GM23338 (cell line): ENCODE results near the gene SPRY4. TPM values are rescaled to one million over a fixed set of nuclear protein-coding genes. Genes with fewer than 3 reads are reported as not detected.

ENCODE experiments used
- ATAC-seq: fragments of 200-7000 bp; cut with Tn5 transposase; 3 replicates; pipeline ENCODE4 v1.9.1; 2020
- DNase-seq: peaks from one replicate; pipeline ENCODE4 v3.0.0-alpha.2; 2015; ENCODE audit warnings: low spot score
- H2AFZ ChIP-seq: fragments of 200-600 bp; sonication (generic); 2 replicates; pipeline ENCODE4 v1.8.0; 2016; ENCODE audit warnings: antibody characterized with exemption, mild to moderate bottlenecking, moderate library complexity
- H3F3A ChIP-seq: fragments of 200-600 bp; sonication (generic); replicated peaks from 2 replicates; pipeline ENCODE4 v1.8.0; 2017; ENCODE audit warnings: antibody characterized with exemption, mixed run types, low read depth
- H3K27ac ChIP-seq: fragments of 200-600 bp; sonication (generic); 2 replicates; pipeline ENCODE4 v1.6.1; 2016; ENCODE audit warnings: low read depth
- H3K27me3 ChIP-seq: fragments of 200-600 bp; sonication (generic); 2 replicates; pipeline ENCODE4 v1.8.0; 2016; ENCODE audit warnings: mild to moderate bottlenecking, mixed run types, moderate library complexity; ENCODE audit not compliant: insufficient read depth
- H3K36me3 ChIP-seq: fragments of 200-600 bp; sonication (generic); 2 replicates; pipeline ENCODE4 v1.8.0; 2016; ENCODE audit warnings: mild to moderate bottlenecking; ENCODE audit not compliant: insufficient read depth
- H3K4me1 ChIP-seq: fragments of 200-600 bp; sonication (generic); 2 replicates; pipeline ENCODE4 v1.8.0; 2016; ENCODE audit warnings: mild to moderate bottlenecking, moderate library complexity; ENCODE audit not compliant: insufficient read depth
- H3K4me2 ChIP-seq: fragments of 200-600 bp; sonication (generic); 2 replicates; pipeline ENCODE4 v1.7.1; 2017; ENCODE audit warnings: mixed run types
- H3K4me3 ChIP-seq: fragments of 200-600 bp; sonication (generic); 2 replicates; pipeline ENCODE4 v1.6.1; 2016; ENCODE audit warnings: mixed run types
- H3K79me2 ChIP-seq: fragments of 200-600 bp; sonication (generic); replicated peaks from 2 replicates; pipeline ENCODE4 v1.8.0; 2017; ENCODE audit warnings: mild to moderate bottlenecking; ENCODE audit not compliant: insufficient read depth
- H3K9me2 ChIP-seq: fragments of 200-600 bp; sonication (generic); 2 replicates; pipeline ENCODE4 v1.8.0; 2017; ENCODE audit not compliant: insufficient read depth
- H4K20me1 ChIP-seq: fragments of 200-600 bp; sonication (generic); replicated peaks from 2 replicates; pipeline ENCODE4 v1.8.0; 2017; ENCODE audit warnings: mild to moderate bottlenecking; ENCODE audit not compliant: insufficient read depth
- H3K27ac Mint-ChIP-seq: 2 replicates; pipeline ENCODE4 v1.8.0; 2020; ENCODE audit warnings: inconsistent platforms, mild to moderate bottlenecking, moderate library complexity, mixed read lengths
- H3K27me3 Mint-ChIP-seq: 3 replicates; pipeline ENCODE4 v1.8.0; 2022; ENCODE audit warnings: low read depth, mild to moderate bottlenecking, moderate library complexity, mixed read lengths, inconsistent platforms; ENCODE audit not compliant: insufficient read depth, poor library complexity
- H3K36me3 Mint-ChIP-seq: 3 replicates; pipeline ENCODE4 v1.8.0; 2021; ENCODE audit warnings: low read depth, mild to moderate bottlenecking, inconsistent platforms, moderate library complexity, mixed read lengths
- H3K4me1 Mint-ChIP-seq: 3 replicates; pipeline ENCODE4 v1.8.0; 2020; ENCODE audit warnings: mild to moderate bottlenecking, inconsistent platforms, mixed read lengths
- H3K4me3 Mint-ChIP-seq: 3 replicates; pipeline ENCODE4 v1.8.0; 2021; ENCODE audit warnings: moderate library complexity, mild to moderate bottlenecking, inconsistent platforms, mixed read lengths
- H3K9me3 Mint-ChIP-seq: 3 replicates; pipeline ENCODE4 v1.8.0; 2020; ENCODE audit warnings: moderate library complexity, mild to moderate bottlenecking, inconsistent platforms, mixed read lengths
- POLR2AphosphoS5 ChIP-seq: IDR thresholded peaks from 2 replicates; pipeline ENCODE4 v1.6.1; 2016; ENCODE audit warnings: antibody characterized with exemption, low read depth
- polyA plus RNA-seq: library from polyadenylated mRNA; unstranded; fragments of >200 nt; fragmentation: Nextera tagmentation; extraction: Ambion mirVana; gene quantifications from 2 replicates; pipeline ENCODE4 v1.2.1, GENCODE V29; 2016
- total RNA-seq: library from RNA; depleted of rRNA; stranded (reverse); fragments of >200 nt; shearing (Covaris generic); gene quantifications from 2 replicates; pipeline ENCODE4 v1.2.3, GENCODE V29; 2014
- TF ChIP-seq, protein P1 (sequence below): IDR thresholded peaks from one replicate; pipeline ENCODE4 v1.6.1; 2018; ENCODE audit warnings: antibody characterized with exemption; ENCODE audit not compliant: unreplicated experiment
- TF ChIP-seq, protein P2 (sequence below), 2 experiments: fragments of 200-600 bp in 1 of 2; sonication (generic) in 1 of 2; conservative IDR thresholded peaks; 2 replicates each; pipeline versions ENCODE4 v1.5.1 to v1.6.1; 2016 to 2017; ENCODE audit warnings: antibody characterized with exemption in 2 of 2, low read depth in 2 of 2, mild to moderate bottlenecking in 2 of 2, moderate library complexity in 1 of 2
- TF ChIP-seq, protein P3 (sequence below): fragments of 250-450 bp; sonication (Bioruptor Pico); IDR thresholded peaks from 2 replicates; pipeline ENCODE4 v1.5.0; 2020; ENCODE audit warnings: mild to moderate bottlenecking, moderate library complexity

SPRY4 gene
- total and polyA plus RNA-seq, 2 experiments from 2014 or later, result 70.6 to 240 TPM

DNA sequence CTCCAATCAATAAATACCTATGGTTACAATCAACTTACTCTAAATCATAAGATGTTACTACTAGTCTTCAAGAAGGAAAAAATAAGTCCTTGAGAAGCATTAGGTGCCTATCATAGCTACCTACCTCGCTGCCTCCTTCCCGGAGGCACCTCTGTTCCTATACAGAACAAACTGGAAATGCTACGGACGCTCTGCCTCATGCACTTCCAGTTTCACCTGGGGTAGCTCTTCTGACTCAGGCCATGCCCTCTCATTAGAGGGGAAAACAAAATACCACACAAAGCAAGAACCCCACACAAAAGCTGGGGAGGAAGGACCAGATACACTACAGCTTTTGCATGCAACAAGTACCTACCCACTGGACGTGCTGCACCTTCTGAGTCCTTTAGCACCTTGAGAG lies 12.4 kb downstream of the SPRY4 start:
- Histone ChIP-seq H3F3A (peaks cover 82% of the 10 kb centered on the region), H3K9me2 (no peaks in the 10 kb centered on the region; the same call in 1 of the 2 replicates), H3K4me3 (no peak overlapping the region), H3K27ac (peak overlapping the region; percentile 74), H2AFZ (no peak overlapping the region), H3K36me3 (peaks cover 73% of the 10 kb centered on the region), H3K79me2 (peaks cover 100% of the 10 kb centered on the region), H4K20me1 (peaks cover 85% of the 10 kb centered on the region), H3K4me2 (peak overlapping the region; percentile 3; the same call in 1 of the 2 replicates), H3K27me3 (no peaks in the 10 kb centered on the region), H3K4me1 (peaks cover 84% of the 10 kb centered on the region)
- TF ChIP-seq POLR2AphosphoS5, result 0 out of 2 replicates have a peak, but pooled peaks have one; percentile 47
- TF ChIP-seq, protein P1, sequence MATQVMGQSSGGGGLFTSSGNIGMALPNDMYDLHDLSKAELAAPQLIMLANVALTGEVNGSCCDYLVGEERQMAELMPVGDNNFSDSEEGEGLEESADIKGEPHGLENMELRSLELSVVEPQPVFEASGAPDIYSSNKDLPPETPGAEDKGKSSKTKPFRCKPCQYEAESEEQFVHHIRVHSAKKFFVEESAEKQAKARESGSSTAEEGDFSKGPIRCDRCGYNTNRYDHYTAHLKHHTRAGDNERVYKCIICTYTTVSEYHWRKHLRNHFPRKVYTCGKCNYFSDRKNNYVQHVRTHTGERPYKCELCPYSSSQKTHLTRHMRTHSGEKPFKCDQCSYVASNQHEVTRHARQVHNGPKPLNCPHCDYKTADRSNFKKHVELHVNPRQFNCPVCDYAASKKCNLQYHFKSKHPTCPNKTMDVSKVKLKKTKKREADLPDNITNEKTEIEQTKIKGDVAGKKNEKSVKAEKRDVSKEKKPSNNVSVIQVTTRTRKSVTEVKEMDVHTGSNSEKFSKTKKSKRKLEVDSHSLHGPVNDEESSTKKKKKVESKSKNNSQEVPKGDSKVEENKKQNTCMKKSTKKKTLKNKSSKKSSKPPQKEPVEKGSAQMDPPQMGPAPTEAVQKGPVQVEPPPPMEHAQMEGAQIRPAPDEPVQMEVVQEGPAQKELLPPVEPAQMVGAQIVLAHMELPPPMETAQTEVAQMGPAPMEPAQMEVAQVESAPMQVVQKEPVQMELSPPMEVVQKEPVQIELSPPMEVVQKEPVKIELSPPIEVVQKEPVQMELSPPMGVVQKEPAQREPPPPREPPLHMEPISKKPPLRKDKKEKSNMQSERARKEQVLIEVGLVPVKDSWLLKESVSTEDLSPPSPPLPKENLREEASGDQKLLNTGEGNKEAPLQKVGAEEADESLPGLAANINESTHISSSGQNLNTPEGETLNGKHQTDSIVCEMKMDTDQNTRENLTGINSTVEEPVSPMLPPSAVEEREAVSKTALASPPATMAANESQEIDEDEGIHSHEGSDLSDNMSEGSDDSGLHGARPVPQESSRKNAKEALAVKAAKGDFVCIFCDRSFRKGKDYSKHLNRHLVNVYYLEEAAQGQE, result no peak
- TF ChIP-seq, protein P2, sequence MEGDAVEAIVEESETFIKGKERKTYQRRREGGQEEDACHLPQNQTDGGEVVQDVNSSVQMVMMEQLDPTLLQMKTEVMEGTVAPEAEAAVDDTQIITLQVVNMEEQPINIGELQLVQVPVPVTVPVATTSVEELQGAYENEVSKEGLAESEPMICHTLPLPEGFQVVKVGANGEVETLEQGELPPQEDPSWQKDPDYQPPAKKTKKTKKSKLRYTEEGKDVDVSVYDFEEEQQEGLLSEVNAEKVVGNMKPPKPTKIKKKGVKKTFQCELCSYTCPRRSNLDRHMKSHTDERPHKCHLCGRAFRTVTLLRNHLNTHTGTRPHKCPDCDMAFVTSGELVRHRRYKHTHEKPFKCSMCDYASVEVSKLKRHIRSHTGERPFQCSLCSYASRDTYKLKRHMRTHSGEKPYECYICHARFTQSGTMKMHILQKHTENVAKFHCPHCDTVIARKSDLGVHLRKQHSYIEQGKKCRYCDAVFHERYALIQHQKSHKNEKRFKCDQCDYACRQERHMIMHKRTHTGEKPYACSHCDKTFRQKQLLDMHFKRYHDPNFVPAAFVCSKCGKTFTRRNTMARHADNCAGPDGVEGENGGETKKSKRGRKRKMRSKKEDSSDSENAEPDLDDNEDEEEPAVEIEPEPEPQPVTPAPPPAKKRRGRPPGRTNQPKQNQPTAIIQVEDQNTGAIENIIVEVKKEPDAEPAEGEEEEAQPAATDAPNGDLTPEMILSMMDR (conservative IDR thresholded peaks at IDR 0.05; ENCODE audit: low read depth in 2 of 2), result no peak
- DNase-seq (no peak), ATAC-seq (no peak)
- H3K4me3 Mint-ChIP-seq, result peak overlapping the region; percentile 18; the same call in 2 of the 3 replicates
- no peaks in the 10 kb centered on the region; the same call in 2 of the 3 replicates for H3K9me3 Mint-ChIP-seq
- peaks cover 30% of the 10 kb centered on the region for H3K27me3 Mint-ChIP-seq
- peaks cover 99% of the 10 kb centered on the region for H3K36me3 Mint-ChIP-seq
- no peak overlapping the region for H3K27ac Mint-ChIP-seq
- peaks cover 88% of the 10 kb centered on the region for H3K4me1 Mint-ChIP-seq

DNA sequence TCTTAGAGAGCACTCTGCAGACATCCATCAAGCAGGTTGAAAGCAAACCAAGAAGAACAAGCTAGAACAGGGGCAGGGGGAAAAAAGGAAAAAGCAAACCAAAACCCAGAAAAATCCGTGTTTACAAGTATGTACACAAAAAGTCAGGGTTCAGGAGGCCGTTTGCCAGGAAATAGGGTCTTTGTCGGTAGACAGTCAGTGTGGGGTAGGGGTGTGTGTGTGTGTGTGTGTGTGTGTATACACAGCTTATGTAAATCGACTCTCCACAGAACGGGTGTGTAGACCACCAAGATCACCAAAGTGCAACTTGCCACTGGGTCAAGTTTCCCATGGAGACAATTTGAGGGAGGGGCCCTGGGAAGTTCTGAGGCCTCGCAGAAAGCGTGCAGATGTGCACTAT lies 13.1 kb downstream of the SPRY4 start:
- Histone ChIP-seq H3K4me3 (no peak overlapping the region), H3K27me3 (no peaks in the 10 kb centered on the region), H3K4me2 (peak overlapping the region; percentile 3; the same call in 1 of the 2 replicates), H2AFZ (no peak overlapping the region), H4K20me1 (peaks cover 78% of the 10 kb centered on the region), H3F3A (peaks cover 79% of the 10 kb centered on the region), H3K36me3 (peaks cover 66% of the 10 kb centered on the region), H3K79me2 (peaks cover 100% of the 10 kb centered on the region), H3K4me1 (peaks cover 84% of the 10 kb centered on the region), H3K9me2 (no peaks in the 10 kb centered on the region; the same call in 1 of the 2 replicates), H3K27ac (no peak overlapping the region)
- Mint-ChIP-seq H3K4me1 (peaks cover 88% of the 10 kb centered on the region), H3K36me3 (peaks cover 99% of the 10 kb centered on the region), H3K9me3 (no peaks in the 10 kb centered on the region; the same call in 2 of the 3 replicates), H3K27me3 (peaks cover 36% of the 10 kb centered on the region), H3K27ac (peak overlapping the region; percentile 7; the same call in 1 of the 2 replicates), H3K4me3 (peak overlapping the region; percentile 3; the same call in 2 of the 3 replicates)
- DNase-seq (no peak), ATAC-seq (no peak)
- TF ChIP-seq, protein P3, sequence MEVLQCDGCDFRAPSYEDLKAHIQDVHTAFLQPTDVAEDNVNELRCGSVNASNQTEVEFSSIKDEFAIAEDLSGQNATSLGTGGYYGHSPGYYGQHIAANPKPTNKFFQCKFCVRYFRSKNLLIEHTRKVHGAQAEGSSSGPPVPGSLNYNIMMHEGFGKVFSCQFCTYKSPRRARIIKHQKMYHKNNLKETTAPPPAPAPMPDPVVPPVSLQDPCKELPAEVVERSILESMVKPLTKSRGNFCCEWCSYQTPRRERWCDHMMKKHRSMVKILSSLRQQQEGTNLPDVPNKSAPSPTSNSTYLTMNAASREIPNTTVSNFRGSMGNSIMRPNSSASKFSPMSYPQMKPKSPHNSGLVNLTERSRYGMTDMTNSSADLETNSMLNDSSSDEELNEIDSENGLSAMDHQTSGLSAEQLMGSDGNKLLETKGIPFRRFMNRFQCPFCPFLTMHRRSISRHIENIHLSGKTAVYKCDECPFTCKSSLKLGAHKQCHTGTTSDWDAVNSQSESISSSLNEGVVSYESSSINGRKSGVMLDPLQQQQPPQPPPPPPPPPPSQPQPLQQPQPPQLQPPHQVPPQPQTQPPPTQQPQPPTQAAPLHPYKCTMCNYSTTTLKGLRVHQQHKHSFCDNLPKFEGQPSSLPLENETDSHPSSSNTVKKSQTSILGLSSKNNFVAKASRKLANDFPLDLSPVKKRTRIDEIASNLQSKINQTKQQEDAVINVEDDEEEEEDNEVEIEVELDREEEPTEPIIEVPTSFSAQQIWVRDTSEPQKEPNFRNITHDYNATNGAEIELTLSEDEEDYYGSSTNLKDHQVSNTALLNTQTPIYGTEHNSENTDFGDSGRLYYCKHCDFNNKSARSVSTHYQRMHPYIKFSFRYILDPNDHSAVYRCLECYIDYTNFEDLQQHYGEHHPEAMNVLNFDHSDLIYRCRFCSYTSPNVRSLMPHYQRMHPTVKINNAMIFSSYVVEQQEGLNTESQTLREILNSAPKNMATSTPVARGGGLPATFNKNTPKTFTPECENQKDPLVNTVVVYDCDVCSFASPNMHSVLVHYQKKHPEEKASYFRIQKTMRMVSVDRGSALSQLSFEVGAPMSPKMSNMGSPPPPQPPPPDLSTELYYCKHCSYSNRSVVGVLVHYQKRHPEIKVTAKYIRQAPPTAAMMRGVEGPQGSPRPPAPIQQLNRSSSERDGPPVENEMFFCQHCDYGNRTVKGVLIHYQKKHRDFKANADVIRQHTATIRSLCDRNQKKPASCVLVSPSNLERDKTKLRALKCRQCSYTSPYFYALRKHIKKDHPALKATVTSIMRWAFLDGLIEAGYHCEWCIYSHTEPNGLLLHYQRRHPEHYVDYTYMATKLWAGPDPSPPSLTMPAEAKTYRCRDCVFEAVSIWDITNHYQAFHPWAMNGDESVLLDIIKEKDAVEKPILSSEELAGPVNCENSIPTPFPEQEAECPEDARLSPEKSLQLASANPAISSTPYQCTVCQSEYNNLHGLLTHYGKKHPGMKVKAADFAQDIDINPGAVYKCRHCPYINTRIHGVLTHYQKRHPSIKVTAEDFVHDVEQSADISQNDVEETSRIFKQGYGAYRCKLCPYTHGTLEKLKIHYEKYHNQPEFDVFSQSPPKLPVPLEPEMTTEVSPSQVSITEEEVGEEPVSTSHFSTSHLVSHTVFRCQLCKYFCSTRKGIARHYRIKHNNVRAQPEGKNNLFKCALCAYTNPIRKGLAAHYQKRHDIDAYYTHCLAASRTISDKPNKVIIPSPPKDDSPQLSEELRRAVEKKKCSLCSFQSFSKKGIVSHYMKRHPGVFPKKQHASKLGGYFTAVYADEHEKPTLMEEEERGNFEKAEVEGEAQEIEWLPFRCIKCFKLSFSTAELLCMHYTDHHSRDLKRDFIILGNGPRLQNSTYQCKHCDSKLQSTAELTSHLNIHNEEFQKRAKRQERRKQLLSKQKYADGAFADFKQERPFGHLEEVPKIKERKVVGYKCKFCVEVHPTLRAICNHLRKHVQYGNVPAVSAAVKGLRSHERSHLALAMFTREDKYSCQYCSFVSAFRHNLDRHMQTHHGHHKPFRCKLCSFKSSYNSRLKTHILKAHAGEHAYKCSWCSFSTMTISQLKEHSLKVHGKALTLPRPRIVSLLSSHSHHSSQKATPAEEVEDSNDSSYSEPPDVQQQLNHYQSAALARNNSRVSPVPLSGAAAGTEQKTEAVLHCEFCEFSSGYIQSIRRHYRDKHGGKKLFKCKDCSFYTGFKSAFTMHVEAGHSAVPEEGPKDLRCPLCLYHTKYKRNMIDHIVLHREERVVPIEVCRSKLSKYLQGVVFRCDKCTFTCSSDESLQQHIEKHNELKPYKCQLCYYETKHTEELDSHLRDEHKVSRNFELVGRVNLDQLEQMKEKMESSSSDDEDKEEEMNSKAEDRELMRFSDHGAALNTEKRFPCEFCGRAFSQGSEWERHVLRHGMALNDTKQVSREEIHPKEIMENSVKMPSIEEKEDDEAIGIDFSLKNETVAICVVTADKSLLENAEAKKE, result no peak
- TF ChIP-seq, protein P2 (conservative IDR thresholded peaks at IDR 0.05; ENCODE audit: low read depth in 2 of 2), result no peak
